Occipital lobe (tissue), 2 donors: ENCODE data around the gene UBA52. TPM values are rescaled to one million over a fixed set of nuclear protein-coding genes. Genes with fewer than 3 reads are reported as not detected.

Source experiments
- DNase-seq: peaks from one replicate; lab custom pipeline; 2025; lab: John Stamatoyannopoulos, UW
- total RNA-seq: library from RNA; depleted of rRNA; stranded (reverse); fragments of >200 nt; gene quantifications from one replicate; pipeline ENCODE4 v1.2.3, GENCODE V29; 2014

UBA52 gene
- total RNA-seq, 1 donor from 2014 or later, result 530 TPM

DNA sequence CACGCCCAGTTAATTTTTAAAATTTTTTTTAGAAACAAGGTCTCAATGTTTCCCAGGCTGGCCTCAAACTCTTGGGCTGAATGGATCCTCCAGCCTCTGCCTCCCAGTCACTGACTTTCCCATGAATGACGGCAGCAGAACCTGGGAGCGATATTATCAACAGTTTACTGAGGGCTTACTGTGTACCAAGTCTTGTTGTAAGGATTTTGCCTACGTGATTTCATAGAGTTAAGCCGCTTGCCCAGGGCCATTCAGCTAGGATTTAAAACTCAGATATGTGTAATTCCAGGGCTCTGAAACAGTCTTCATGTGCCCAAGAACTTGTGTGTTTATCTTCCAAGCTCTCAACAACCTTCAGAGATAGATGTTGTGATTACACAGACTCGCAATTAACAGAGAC lies 20.0 kb upstream of the UBA52 start:
- DNase-seq, result no peak

- peak; percentile 95 for DNase-seq
Measured at GRCh38 chr19:18557411-18558201, 14.1 kb upstream of the UBA52 start, which contains the start of gene KXD1. KXD1 (plus strand) TSS chr19:18557870; CDS start chr19:18562057, 4,187 bp downstream.

- no peak for DNase-seq
Measured at GRCh38 chr19:18558202-18558555, 13.5 kb upstream of the UBA52 start.

DNA sequence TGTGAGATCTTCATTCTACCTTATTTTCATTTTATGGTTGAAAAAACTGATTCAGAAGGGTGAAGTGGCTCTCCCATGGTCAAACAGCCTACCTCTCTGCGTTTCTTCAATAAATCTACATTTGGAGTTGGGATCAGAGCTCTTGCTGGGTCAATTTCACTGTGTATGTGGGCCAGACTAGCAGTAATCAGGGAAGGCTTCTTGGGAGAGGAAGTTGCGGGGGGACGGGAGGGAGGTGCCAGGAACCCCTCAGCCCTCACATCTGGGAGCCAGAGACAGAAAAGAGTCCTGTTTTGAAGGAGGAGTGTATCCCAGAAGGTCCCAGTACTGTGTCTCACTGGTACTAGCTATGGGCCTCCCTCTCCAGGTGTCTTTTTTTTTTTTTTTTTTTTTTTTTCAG lies 13.1 kb upstream of the UBA52 start:
- DNase-seq, result no peak

DNA sequence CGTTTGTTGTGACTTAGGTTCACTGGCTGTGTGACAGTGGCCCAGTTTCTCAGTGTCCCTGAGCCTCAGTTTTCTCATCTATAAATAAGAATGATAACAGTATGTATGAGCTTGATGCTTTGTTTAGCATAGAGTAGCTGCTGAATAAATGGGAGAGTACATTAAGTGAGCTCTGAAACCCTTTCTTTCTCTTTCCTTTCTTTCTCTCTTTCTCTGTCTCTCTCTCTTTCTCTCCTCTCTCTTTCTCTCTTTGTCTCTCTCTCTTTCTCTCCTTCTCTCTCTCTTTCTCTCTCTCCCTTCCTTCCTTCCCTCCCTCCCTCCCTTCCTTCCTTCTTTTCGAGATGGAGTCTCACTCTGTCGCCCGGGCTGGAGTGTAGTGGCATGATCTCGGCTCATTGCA lies 12.0 kb upstream of the UBA52 start:
- no peak for DNase-seq

DNA sequence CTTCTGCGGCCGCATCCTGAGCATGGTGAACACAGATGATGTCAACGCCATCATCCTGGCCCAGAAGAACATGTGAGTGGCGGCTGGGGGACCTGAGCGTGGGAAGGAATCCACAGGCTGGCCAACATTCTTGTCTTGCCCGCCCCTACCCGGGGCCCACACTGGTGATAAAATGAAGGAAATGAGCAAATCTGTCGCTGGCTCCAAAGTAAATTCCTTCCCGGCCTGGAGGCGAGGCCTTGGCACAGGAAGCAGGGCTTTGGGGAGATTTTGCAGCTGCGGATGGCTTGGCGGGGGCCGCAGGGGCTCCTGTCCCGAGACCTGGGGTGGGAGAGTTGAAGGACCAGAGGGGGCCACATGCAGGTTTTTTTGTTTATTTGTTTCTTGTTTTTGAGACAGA lies 9.6 kb upstream of the UBA52 start:
- DNase-seq, result no peak

- DNase-seq, result no peak
Measured at GRCh38 chr19:18566953-18567352, 4.7 kb upstream of the UBA52 start.

- DNase-seq, result no peak
Measured at GRCh38 chr19:18568367-18568766, 3.3 kb upstream of the UBA52 start.

DNA sequence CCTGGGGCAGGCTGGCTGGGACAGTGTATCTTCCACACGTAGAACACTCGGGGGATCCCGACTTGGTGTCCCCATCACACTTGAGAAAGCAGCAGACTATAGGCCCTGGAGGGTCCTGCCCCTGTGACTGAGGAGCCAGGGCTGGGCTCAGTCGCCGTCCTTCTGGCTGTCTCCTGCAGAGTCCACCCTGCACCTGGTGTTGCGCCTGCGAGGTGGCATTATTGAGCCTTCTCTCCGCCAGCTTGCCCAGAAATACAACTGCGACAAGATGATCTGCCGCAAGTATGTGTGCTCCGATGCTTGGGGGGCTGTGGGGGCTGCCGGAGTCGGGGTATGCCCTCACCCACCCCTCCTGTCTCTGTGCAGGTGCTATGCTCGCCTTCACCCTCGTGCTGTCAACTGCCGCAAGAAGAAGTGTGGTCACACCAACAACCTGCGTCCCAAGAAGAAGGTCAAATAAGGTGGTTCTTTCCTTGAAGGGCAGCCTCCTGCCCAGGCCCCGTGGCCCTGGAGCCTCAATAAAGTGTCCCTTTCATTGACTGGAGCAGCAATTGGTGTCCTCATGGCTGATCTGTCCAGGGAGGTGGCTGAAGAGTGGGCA lies 3.1 kb downstream of the UBA52 start:
- DNase-seq, result no peak

GRCh38 chr19:18576383-18576782 lies 4.7 kb downstream of the UBA52 start:
- DNase-seq, result no peak

DNA sequence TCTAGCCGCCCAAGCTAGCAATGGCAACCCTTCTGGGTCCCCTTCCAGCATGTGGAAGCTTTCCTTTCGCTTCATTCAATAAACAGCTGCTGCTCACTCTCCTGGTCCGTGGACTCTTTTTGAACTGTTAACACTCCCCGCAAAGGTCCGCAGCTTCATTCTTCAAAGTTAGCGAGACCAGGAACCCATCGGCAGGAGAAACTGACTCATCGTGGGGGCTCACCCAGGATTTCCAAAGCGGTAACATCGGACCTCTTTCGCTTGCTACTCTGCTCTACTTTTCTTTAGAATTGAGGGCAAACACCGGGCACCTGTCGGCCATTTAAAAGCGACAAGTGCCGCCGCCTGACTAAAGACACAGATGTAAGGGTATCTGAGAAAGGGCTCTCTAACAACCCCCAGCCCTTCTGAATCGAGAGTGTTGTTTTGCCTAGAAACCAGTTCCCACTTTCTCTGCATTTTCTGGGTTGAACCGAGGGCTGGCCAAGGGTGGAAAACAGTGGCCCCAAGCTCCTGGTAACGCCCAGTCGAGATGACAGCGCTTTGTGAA lies 5.8 kb downstream of the UBA52 start:
- DNase-seq, result no peak

- DNase-seq, result no peak
Measured at GRCh38 chr19:18580311-18580710, 8.7 kb downstream of the UBA52 start.

DNA sequence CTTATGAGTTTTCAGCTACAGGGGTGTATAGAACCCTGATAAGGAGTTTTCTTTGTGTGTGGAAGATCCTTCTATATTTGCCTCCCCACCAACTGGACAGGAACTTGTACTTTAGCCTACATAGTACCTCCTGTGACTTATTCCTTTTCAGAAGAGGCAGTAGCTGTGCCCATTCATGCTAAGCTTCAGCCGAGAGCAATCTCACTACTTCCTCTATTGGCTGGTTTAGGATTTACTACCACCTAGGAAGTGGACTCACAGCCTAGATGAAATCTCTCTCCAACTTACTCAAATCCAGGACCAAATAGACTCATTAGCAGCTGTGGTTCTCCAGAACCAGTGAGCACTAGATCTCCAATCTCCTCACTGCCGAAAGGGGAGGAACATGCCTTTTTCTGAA lies 14.6 kb downstream of the UBA52 start:
- no peak for DNase-seq

DNA sequence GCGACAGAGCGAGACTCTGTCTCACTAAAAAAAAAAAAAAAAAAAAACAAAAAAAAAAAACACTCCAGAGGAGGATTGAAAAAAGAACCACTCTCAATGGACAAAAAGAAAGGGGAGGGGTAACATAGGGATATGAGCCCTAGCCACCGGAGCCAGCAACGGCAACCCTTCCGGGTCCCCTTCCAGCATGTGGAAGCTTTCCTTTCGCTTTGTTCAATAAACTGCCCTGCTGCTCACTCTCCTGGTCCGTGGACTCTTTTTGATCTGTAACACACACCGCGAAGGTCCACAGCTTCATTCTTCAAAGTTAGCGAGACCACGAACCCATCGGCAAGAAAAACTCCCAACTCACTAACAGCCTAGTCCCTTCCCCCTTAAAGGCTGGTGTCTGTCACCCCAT lies 15.9 kb downstream of the UBA52 start:
- DNase-seq, result no peak

DNA sequence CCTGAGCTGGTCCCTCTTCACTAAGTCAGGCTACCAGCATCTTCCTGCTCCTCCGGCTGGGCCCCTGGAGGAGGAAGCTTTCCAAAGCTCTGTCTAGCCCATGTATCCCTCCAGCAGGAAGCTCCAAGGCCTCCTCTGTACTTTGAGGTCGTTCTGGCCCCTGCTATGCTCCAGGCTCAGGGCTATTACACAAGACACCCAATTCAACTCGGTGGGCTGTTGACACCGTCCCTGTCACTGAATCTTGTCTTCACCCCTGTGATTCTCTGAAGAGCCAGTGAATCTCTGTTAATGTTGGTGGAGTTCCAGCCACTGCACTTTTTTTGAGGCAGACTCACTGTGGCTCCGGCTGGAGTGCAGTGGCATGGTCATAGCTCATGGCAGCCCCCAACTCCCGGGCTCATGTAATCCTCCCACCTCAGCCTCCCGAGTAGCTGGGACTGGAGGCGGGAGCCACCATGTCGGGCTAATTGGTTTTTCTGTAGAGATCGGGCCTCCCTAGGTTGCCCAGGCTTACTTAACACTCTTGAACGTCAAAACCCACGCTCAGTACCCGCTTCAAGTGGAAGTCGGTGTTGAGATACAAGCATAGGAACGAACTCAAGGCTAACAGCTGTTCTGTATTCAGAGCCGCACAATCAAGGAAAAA lies 16.4 kb downstream of the UBA52 start:
- no peak for DNase-seq

DNA sequence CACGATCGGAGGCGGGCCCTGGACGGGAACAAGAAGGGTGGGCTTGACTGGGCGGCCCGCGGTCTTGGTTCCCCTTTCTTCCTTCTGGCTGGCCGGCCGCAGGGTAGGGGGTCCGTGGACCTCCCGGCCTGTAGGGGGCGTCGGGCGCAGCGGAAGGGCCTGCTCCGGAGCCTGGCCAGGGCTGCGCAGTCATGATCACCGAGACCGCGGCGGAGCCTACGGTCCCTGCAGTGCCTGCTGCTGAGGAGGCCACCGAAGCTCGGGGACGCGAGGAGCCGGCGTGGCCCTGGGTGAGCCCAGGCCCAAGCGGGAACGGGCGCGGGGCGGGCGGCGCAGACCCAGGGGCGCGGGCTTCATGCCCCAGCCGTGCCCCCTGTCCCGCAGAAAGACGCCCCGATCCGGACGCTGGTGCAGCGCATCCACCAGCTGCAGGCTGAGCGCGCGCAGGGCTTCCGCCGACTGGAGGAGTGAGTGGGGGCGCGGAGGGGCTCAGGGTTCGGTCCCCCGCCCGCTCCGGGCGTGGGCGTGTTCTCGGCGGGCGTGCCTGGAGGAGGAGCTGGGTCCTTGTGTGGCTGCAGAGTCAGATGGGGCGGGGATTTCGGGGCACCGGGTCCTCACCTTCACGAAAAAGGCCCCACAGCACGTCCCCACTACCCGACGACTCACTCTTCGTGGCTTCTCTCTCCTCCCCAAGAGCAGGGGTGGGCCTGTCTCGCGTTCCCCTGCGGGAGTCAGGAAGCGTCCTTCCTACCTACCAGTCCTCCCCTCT lies 17.1 kb downstream of the UBA52 start, which contains the start of gene REX1BD:
REX1BD (plus strand) TSS at position 188 of the 769 bp plus-strand sequence; CDS start at position 192, 4 bp downstream.
- DNase-seq, result peak; percentile 74

GRCh38 chr19:18589380-18590272 lies 18.0 kb downstream of the UBA52 start:
- no peak for DNase-seq

DNA sequence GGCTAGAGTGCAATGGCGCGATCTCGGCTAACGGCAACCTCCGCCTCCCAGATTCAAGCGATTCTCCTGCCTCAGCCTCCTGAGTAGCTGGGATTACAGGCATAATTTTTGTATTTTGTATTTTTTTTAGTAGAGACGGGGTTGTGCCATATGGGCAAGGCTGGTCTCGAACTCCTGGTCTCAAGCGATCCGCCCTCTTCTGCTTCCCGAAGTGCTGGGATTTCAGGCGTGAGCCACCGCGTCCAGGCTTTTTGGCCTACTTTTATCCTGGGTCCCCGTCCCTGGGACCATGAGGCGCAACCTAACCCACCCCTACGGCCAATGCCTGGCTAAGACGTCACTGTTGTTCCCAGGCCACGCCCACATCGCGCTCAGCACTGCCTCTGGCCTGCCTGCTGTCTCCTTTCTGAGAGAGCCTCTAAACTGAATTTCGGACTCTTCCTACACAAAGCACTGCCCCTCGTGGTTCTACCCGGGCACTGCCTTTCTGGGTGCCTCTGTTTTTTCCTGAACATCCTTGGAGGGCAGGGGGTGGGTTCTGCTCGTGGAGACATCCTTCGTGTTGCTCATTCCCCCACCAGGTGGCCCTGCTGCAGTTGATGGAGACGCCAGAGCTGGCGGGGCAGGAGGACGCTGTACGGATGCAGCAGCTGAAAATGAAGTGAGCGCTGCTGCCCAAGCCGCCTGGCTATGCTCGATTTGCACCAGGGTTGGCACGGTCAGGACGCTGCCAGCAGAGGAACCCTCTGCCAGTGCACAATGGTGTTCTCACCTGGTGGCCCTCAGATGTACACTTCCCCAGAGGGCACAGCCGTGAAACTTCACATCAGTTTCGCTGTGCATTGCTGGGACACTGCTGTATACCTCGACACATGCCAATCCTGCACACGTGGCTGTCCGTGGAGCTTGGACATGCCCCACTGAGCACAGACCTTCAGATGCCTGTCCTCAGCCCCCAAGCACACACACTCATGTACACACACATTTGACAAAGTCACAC lies 18.9 kb downstream of the UBA52 start:
- DNase-seq, result peak; percentile 90

DNA sequence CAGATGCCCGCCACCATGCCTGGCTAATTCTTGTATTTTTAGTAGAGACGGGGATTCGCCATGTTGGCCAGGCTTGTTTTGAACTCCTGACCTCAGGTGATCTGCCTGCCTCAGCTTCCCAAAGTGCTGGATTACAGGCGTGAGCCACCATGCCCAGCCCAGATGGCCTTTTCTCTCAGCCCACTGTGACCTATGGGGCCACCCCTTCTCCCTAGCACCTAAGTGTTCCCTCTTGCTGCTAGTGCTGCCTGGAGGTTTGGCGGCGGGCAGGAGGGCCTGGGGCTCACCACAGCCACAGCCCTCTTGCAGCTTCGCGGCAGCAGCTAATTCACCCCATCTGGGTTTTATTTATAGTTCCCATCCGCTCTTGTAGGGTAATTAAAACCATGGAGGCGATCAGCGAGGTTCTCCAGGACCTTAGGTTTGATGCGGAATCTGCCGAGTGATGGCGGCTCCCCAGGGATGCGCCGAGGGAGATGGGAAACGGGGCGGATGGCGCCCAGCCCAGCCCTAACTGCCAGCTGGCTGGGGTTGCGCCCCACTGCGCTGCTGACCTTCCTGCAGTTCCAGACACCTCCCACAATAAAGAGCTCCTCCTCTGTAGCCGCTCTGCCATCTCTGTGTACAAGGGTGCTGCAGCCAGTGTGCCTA lies 20.2 kb downstream of the UBA52 start:
- DNase-seq, result no peak
